Measurements from ENCODE around the gene WWC1. TPM values are rescaled to one million over a fixed set of nuclear protein-coding genes. Genes with fewer than 3 reads are reported as not detected.

WWC1 gene
- total and polyA plus RNA-seq, 12 donors = 0.10 to 5.8 (median 0.55) TPM

GRCh38 chr5:168408561-168409305, 117.3 kb downstream of the WWC1 start:
- Histone ChIP-seq H3K27ac (no peak overlapping the region), H3K4me1 (replicated peaks in 1 of 2) (no peaks in the 10 kb centered on the region), H3K36me3 (replicated peaks in 1 of 2) (no peaks in the 10 kb centered on the region), H3K9me3 (replicated peaks in 1 of 3) (no peaks in the 10 kb centered on the region), H3K27me3 (no peaks in the 10 kb centered on the region), H3K4me3 (no peak overlapping the region)
- no peak for TF ChIP-seq CTCF (IDR thresholded peaks at IDR 0.05)
- no peak for TF ChIP-seq POLR2A (IDR thresholded peaks at IDR 0.05)
- DNase-seq = no peak
- intact Hi-C loops (cut with DNase I) = no loop called here
- 67 to 84% (median 82%) methylated on average over 5 to 11 of the region's 11 CpGs for WGBS, 4 donors

- Histone ChIP-seq H3K27me3 (no peaks in the 10 kb centered on the region), H3K36me3 (replicated peaks in 1 of 2) (no peaks in the 10 kb centered on the region), H3K27ac (no peak overlapping the region), H3K4me3 (no peak overlapping the region), H3K4me1 (replicated peaks in 1 of 2) (no peaks in the 10 kb centered on the region), H3K9me3 (replicated peaks in 1 of 3) (no peaks in the 10 kb centered on the region)
- DNase-seq = no peak
- intact Hi-C loops (cut with DNase I) = no loop called here
- no peak for TF ChIP-seq CTCF (IDR thresholded peaks at IDR 0.05)
- no peak for TF ChIP-seq POLR2A (IDR thresholded peaks at IDR 0.05)
- 61 to 68% (median 64%) methylated on average over 17 of the region's 17 CpGs for WGBS, 4 donors
These were observed 118.4 kb downstream of the WWC1 start for GRCh38 chr5:168409591-168410458.

DNA sequence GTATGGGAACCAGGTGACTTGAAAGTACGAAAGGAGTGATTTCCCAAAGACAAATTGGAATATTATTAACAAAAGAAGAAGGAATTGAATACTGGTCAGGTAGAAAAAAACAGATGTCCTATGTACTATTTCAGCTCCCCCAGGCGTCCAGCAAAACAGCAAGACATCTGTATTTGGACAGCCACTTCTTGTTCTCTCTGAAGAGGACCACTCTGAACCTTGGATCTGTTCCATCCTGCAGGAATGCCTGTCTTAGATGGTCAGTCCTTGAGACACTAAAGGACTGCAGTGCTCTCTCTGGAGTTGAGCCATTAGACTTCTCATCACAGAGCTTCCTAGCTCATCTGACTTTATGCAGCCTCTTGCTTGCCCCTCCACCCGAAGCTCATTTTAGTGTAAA, 120.4 kb downstream of the WWC1 start:
- TF ChIP-seq POLR2A (IDR thresholded peaks at IDR 0.05) (no peak), CTCF (IDR thresholded peaks at IDR 0.05) (no peak)
- H3K27ac ChIP-seq = no peak overlapping the region
- no peaks in the 10 kb centered on the region for H3K36me3 ChIP-seq (replicated peaks in 1 of 2)
- no peaks in the 10 kb centered on the region for H3K9me3 ChIP-seq (replicated peaks in 1 of 3)
- 73 to 78% (median 75%) methylated on average over 3 of the region's 3 CpGs for WGBS, 4 donors
- DNase-seq = no peak
- no peaks in the 10 kb centered on the region for H3K4me1 ChIP-seq (replicated peaks in 1 of 2)
- H3K4me3 ChIP-seq = no peak overlapping the region
- H3K27me3 ChIP-seq = no peaks in the 10 kb centered on the region
- intact Hi-C loops (cut with DNase I) = no loop called here

DNA sequence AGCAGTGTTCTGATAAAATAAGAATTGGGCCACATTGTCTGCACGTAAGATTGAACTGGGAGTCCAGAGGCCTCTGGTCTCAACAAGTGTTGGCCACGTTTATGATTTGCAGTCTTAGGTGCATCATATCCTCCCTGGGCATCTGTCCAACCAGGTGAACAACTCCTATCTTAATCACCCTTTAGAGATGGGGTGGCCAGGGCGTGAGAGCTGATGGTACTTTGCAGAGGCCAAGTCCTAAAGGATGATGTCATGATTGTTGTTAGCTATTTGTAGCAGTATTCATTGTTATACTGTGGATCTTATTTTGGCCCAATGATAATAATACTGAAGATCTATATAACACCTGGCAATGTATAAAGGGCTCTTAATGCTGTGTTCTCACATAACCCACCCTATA, 121.6 kb downstream of the WWC1 start:
- Histone ChIP-seq H3K9me3 (replicated peaks in 1 of 3) (no peaks in the 10 kb centered on the region), H3K27ac (no peak overlapping the region), H3K4me3 (no peak overlapping the region), H3K36me3 (replicated peaks in 1 of 2) (no peaks in the 10 kb centered on the region), H3K4me1 (replicated peaks in 1 of 2) (no peaks in the 10 kb centered on the region), H3K27me3 (no peaks in the 10 kb centered on the region)
- WGBS, 4 donors = 80 to 87% (median 86%) methylated on average over 3 of the region's 3 CpGs
- TF ChIP-seq CTCF (IDR thresholded peaks at IDR 0.05) = no peak
- TF ChIP-seq POLR2A (IDR thresholded peaks at IDR 0.05) = no peak
- intact Hi-C loops (cut with DNase I) = no loop called here
- no peak for DNase-seq

Measured in adrenal gland (tissue), 12 donors.